Esophagus (tissue), 2 donors: ENCODE data around the gene KIAA0319L. TPM values are rescaled to one million over a fixed set of nuclear protein-coding genes. Genes with fewer than 3 reads are reported as not detected.
"Not testable (repeated sequence)": the region's sequence is repeated elsewhere in the genome, so short reads cannot be mapped to it uniquely, and the experiment has no call there.

Experiments used
- H3K27ac ChIP-seq, 2 donors: one replicate each; pipeline ENCODE4 v1.5.1; 2013; ENCODE audit warnings: low read depth in 2 of 2, mild to moderate bottlenecking in 2 of 2, inconsistent platforms in 1 of 2, low read length in 1 of 2, moderate library complexity in 1 of 2
- H3K27me3 ChIP-seq, 2 donors: one replicate each; pipeline ENCODE4 v1.6.1; 2013; ENCODE audit warnings: low read length in 2 of 2, control low read depth in 1 of 2, mild to moderate bottlenecking in 1 of 2; ENCODE audit not compliant: insufficient read depth in 2 of 2, control insufficient read depth in 1 of 2
- H3K36me3 ChIP-seq, 2 donors: one replicate each; pipeline ENCODE4 v1.6.1; 2013; ENCODE audit warnings: low read length in 1 of 2; ENCODE audit not compliant: control insufficient read depth in 2 of 2, insufficient read depth in 2 of 2
- H3K4me1 ChIP-seq, 2 donors: one replicate each; pipeline ENCODE4 v1.6.1; 2013; ENCODE audit warnings: low read length in 1 of 2; ENCODE audit not compliant: control insufficient read depth in 2 of 2, insufficient read depth in 2 of 2
- H3K4me3 ChIP-seq, 2 donors: one replicate each; pipeline ENCODE4 v1.5.1; 2013; ENCODE audit warnings: low read length in 2 of 2, mild to moderate bottlenecking in 2 of 2, low read depth in 1 of 2, moderate library complexity in 1 of 2
- H3K9me3 ChIP-seq, 2 donors: one replicate each; pipeline ENCODE4 v1.6.1; 2013; ENCODE audit warnings: mild to moderate bottlenecking in 2 of 2, low read depth in 1 of 2, low read length in 1 of 2, moderate library complexity in 1 of 2; ENCODE audit not compliant: control insufficient read depth in 2 of 2, insufficient read depth in 1 of 2
- WGBS, 2 donors: extraction: QIAGEN DNeasy Blood & Tissue Kit; methylation state at CpG; one replicate each; pipeline ENCODE4 v1.1.7; 2013; 5-methylcytosine and 5-hydroxymethylcytosine counted together
- polyA plus RNA-seq, 2 donors: library from polyadenylated mRNA; stranded (reverse); fragments of 200-250 nt; gene quantifications; one replicate each; pipeline ENCODE4 v1.2.3, GENCODE V29; 2013
- donor health status: healthy with polysubstance abuse.
- donor health status: Bipolar disorder and iron deficiency.

The KIAA0319L gene
- polyA plus RNA-seq, 2 donors = 12.8 to 16.7 TPM

DNA sequence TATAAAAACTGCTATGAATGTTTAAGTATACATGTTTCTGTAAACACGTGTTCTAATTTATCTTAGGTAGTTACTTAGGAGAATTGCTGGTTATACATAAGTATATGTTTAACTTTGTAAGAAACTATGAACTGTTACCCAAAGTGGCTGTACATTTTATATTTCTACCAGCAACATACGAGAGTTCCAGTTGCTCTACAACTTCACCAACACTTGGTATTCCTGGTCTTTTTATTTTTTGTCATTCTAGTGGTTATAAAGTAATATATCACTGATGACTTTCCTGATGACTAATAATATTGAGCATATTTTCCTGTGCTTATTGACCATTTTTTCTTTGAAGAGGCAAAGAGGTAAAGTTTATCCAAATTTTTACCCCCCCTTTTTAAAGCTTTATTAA lies 76.0 kb downstream of the KIAA0319L start:
- peaks cover 0 to 3% of the 10 kb centered on the region in 2 donors for H3K36me3 ChIP-seq
- H3K4me3 ChIP-seq = no peak overlapping the region
- H3K27me3 ChIP-seq = no peaks in the 10 kb centered on the region
- H3K4me1 ChIP-seq = no peaks in the 10 kb centered on the region
- 97 to 98% methylated on average over 2 of the region's 2 CpGs for WGBS, 2 donors
- no peaks in the 10 kb centered on the region for H3K9me3 ChIP-seq
- H3K27ac ChIP-seq = no peak overlapping the region

DNA sequence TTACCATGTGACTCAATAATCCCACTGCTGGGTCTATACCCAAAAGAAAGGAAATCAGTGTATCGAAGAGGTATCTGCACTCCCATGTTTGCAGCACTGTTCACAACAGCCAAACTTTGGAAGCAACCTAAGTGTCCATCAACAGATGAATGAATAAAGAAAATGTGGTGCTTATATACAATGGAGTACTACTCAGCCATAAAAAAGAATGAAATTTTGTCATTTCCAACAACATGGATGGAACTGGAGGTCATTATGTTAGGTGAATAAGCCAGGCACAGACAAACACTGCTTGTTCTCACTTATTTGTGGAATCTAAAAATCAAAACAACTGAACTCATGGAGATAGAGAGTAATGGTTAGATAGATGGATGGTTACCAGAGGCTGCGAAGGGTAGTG lies 79.3 kb downstream of the KIAA0319L start:
- peaks cover 3% of the 10 kb centered on the region in 2 donors for H3K36me3 ChIP-seq
- no peaks in the 10 kb centered on the region for H3K9me3 ChIP-seq
- no peaks in the 10 kb centered on the region for H3K27me3 ChIP-seq
- no peak overlapping the region for H3K27ac ChIP-seq
- H3K4me1 ChIP-seq = no peaks in the 10 kb centered on the region
- no peak overlapping the region for H3K4me3 ChIP-seq
- 98% methylated on average over 2 of the region's 2 CpGs for WGBS, 2 donors

DNA sequence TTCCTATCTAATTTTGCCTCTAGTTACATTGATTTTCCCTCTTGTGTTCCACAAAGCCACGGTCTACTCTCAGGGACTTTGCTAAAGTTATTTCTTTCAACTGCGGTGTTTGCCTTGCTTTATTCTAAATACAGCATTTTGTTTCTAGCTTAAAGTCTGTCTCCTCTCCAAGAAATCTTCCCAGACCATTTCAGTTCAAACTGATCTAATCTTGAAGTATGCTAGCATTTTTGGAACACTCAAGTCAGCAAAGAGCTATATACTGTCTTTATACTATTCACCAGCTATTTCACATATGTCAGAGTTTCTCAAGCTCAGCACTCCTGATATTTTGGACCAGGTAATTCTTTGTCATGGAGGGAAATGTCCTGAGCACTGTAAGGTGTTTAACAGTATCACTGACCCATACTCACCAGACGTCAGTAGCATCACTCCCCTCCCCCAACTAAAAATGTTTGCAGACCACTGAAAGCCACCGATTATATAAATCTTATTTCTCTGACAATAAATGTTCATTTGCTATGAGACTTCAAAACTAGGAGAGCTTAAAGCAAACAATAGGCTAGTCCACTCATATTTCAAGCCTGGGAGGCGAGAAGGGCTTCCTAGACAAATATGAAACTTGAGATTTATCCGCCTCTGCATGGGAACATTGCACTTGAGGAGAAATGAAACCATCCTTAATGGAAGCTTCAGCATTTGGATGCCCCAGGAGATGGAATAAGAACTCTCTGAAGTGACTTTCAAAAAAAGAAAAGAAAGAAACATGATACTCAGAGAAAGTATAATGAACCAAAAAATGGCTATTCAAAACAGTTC lies 81.1 kb downstream of the KIAA0319L start:
- H3K4me1 ChIP-seq = no peaks in the 10 kb centered on the region
- no peak overlapping the region for H3K4me3 ChIP-seq
- H3K27ac ChIP-seq = no peak overlapping the region
- H3K9me3 ChIP-seq = no peaks in the 10 kb centered on the region
- no peaks in the 10 kb centered on the region for H3K27me3 ChIP-seq
- 90% methylated on average over 6 of the region's 6 CpGs for WGBS, 2 donors
- H3K36me3 ChIP-seq = peaks cover 3 to 6% of the 10 kb centered on the region in 2 donors

DNA sequence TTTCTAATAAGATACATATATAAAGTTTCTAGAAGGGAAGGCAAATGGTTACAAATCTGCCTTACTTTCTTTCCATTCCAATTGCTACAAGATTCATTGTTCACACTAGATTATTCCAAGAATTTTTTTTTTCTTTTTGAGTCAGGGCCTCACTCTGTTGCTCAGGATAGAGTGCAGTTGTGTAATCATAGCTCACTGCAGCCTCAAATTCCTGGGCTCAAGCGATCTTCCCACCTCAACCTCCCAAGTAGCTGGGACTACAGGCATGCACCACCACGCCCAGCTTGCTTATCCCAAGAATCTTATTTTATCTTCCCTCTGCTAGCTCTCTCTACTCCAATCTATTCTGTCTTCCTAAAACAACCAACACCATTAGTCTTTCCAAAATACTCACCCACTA lies 81.8 kb downstream of the KIAA0319L start:
- peaks cover 3 to 6% of the 10 kb centered on the region in 2 donors for H3K36me3 ChIP-seq
- WGBS, 2 donors = 96 to 97% methylated on average over 2 of the region's 2 CpGs
- H3K9me3 ChIP-seq = no peaks in the 10 kb centered on the region
- H3K4me3 ChIP-seq = no peak overlapping the region
- no peak overlapping the region for H3K27ac ChIP-seq
- no peaks in the 10 kb centered on the region for H3K4me1 ChIP-seq
- no peaks in the 10 kb centered on the region for H3K27me3 ChIP-seq

DNA sequence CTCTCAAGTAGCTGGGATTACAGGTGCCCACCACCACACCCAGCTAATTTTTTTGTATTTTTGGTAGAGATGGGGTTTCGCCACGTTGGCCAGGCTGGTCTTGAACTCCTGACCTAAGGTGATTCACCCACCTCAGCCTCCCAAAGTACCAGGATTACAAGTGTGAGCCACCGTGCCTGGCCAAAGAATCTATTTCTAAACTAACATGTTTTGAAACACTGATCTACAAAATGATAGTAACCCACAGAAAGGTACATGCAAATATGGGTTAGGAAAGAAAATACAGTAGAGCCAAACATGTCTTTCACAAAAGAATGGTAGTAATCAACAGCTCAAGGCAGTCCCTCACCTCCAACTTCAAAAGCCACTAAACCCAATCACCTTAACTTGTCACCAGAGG lies 84.0 kb downstream of the KIAA0319L start:
- not testable (repeated sequence) for H3K4me1 ChIP-seq, H3K27ac ChIP-seq, H3K36me3 ChIP-seq, H3K27me3 ChIP-seq, H3K9me3 ChIP-seq, H3K4me3 ChIP-seq
- WGBS, 2 donors = 90 to 94% methylated on average over 3 of the region's 3 CpGs

DNA sequence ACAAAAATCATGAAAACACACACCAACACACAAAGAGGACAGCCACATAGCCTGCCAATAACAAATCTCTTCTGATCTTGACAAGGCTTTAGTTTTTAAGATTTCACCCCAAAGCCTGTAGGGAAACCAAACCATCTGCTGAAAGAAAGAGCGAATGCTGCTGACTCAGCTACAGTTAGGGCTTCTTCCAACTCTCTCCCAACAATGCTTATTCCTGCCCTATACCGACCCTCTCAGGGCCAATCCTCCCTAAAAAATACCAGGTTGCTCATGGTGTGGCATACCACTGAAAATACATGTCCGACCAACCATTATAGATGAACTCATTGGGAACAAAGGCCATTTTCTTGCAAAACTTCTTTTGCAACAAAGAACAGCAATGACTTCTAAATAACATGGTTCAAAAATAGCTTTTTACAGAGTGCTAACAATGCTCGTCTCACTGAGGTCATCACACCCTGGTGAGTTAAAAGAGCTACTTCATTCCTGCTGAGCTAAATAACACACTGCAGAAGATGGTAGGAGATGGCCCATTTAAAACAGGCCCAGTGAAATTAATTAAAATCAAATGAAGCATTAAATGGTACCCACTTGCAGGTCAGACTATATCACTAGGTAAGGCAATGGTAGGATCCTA lies 86.1 kb downstream of the KIAA0319L start:
- WGBS, 2 donors = 90 to 91% methylated on average over 4 of the region's 4 CpGs
- H3K36me3 ChIP-seq = peaks cover 3 to 6% of the 10 kb centered on the region in 2 donors
- H3K27ac ChIP-seq = no peak overlapping the region
- H3K4me1 ChIP-seq = no peaks in the 10 kb centered on the region
- no peaks in the 10 kb centered on the region for H3K27me3 ChIP-seq
- no peaks in the 10 kb centered on the region for H3K9me3 ChIP-seq
- H3K4me3 ChIP-seq = no peak overlapping the region

DNA sequence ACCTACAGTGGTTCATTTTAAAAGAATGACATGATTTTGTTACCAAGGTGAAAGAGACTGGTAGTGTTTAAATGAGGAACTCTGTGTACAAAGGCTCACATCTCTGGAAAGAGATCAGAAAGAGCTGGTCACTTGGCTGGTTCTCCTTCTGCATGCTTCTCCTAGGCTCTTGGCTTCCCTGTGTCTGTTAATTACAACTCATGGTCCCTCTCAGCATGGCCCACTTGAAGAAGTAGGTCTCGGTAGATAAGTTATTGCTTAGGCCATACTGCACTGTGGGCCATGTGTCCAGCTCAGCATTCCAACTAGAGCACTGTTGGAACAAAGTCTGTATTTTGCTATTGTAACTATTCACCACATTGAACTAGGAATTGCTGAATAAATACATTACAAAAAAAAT lies 91.1 kb downstream of the KIAA0319L start:
- Histone ChIP-seq H3K27me3 (no peaks in the 10 kb centered on the region), H3K27ac (no peak overlapping the region), H3K4me1 (no peaks in the 10 kb centered on the region), H3K36me3 (peaks cover 3 to 23% of the 10 kb centered on the region in 2 donors), H3K9me3 (peaks cover 2% of the 10 kb centered on the region in 2 donors), H3K4me3 (no peak overlapping the region)
- WGBS, 2 donors = 94 to 95% methylated on average over 1 of the region's 1 CpG

DNA sequence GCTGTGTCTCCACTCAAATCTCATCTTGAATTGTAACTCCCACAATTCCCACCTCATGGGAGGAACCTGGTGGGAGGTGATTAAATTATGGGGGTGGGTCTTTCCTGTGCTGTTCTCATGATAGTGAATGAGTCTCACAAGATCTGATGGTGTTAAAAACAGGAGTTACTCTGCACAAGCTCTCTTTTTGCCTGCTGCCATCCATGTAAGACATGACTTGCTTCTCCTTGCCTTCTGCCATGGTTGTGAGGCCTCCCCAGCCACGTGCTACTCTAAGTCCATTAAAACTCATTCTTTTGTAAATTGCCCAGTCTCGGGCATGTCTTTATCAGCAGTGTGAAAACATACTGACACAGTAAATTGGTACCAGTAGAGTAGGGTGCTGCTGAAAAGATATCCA lies 93.5 kb downstream of the KIAA0319L start:
- H3K36me3 ChIP-seq = peaks cover 3 to 21% of the 10 kb centered on the region in 2 donors
- not testable (repeated sequence) for H3K4me3 ChIP-seq, H3K27ac ChIP-seq, H3K27me3 ChIP-seq, H3K4me1 ChIP-seq, H3K9me3 ChIP-seq
- WGBS, 2 donors = 93% methylated on average over 2 of the region's 2 CpGs

DNA sequence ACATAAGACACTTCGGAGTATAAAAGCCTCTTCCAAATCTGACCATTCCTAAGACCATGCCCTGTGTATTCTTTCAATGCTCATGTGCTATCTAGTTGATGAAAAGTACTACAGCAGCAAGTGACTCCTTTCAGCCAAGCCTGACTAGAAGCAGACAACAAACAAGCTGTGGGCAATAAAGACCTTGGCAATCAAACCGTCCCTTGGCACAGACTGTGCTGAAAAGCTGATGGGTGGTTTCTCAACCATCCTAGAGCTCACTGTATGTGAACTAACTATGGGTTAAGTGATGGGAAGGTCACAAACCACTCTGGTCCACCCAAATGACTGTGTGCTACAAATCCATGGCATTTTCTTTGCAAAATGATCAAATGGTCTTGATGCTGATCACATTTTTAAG lies 94.0 kb downstream of the KIAA0319L start:
- Histone ChIP-seq H3K27ac (no peak overlapping the region), H3K27me3 (no peaks in the 10 kb centered on the region), H3K36me3 (peaks cover 3 to 21% of the 10 kb centered on the region in 2 donors), H3K9me3 (peaks cover 2% of the 10 kb centered on the region in 2 donors), H3K4me3 (no peak overlapping the region), H3K4me1 (no peaks in the 10 kb centered on the region)
- 83 to 85% methylated on average over 2 of the region's 2 CpGs for WGBS, 2 donors
